Spleen (tissue), 7 donors: ENCODE measurements around the gene PIP5K1B.

Experiments used
- CTCF ChIP-seq, 11 experiments: fragments of 200-600 bp in 7 of 11; fragments of 450-650 bp in 4 of 11; sonication (generic) in 4 of 11; IDR thresholded peaks in 8 of 11; conservative IDR thresholded peaks in 3 of 11; 1 replicate in 7 of 11; 2 replicates in 4 of 11; pipeline versions ENCODE4 v1.4.0 to v1.8.0; 2016 to 2021; ENCODE audit warnings: antibody characterized with exemption in 11 of 11, inconsistent platforms in 4 of 11, mild to moderate bottlenecking in 1 of 11
- POLR2A ChIP-seq, 3 donors: fragments of 450-650 bp; IDR thresholded peaks; one replicate each; pipeline ENCODE4 v1.5.1; 2017; ENCODE audit warnings: antibody characterized with exemption in 3 of 3, mild to moderate bottlenecking in 1 of 3
- donor health status: DM: no; HTN: no; CAD: no; lungs with moderate emphysema.
- donor health status: DM: no; HTN: no; CAD: no.
- donor health status: DM: no; HTN: no; CAD: no.

- TF ChIP-seq CTCF (IDR thresholded peaks at IDR 0.05 in 8 of 11, conservative IDR thresholded peaks at IDR 0.05 in 3 of 11) (no peak), POLR2A (IDR thresholded peaks at IDR 0.05) (no peak)
These were observed 167.0 kb downstream of the PIP5K1B start for GRCh38 chr9:68872026-68872501.
